Stomach (tissue), 4 donors: ENCODE results near the gene IL4R.

ENCODE experiments used
- CTCF ChIP-seq, 7 experiments: fragments of 450-650 bp in 4 of 7; fragments of 200-600 bp in 3 of 7; sonication (generic) in 3 of 7; IDR thresholded peaks; one replicate each; pipeline ENCODE4 v1.5.1; 2016 to 2019; ENCODE audit warnings: antibody characterized with exemption in 7 of 7, control low read depth in 2 of 7, mild to moderate bottlenecking in 1 of 7
- EP300 ChIP-seq: sonication (generic); formaldehyde crosslinking; IDR thresholded peaks from one replicate; pipeline ENCODE4 v1.6.1; 2017; ENCODE audit warnings: antibody characterized with exemption
- POLR2A ChIP-seq, 4 donors: fragments of 450-650 bp; IDR thresholded peaks; one replicate each; pipeline ENCODE4 v1.6.1; 2016; ENCODE audit warnings: antibody characterized with exemption in 4 of 4, control low read depth in 2 of 4, mild to moderate bottlenecking in 1 of 4, moderate library complexity in 1 of 4
- POLR2AphosphoS5 ChIP-seq, 3 donors: sonication (generic); formaldehyde crosslinking; IDR thresholded peaks; one replicate each; pipeline ENCODE4 v1.6.1; 2016; ENCODE audit warnings: antibody characterized with exemption in 3 of 3

GRCh38 chr16:27324851-27325301 is 11.1 kb downstream of the IL4R start:
- no peak for TF ChIP-seq CTCF (IDR thresholded peaks at IDR 0.05)
- TF ChIP-seq POLR2A (IDR thresholded peaks at IDR 0.05), result no peak
- peak in 2 of 3 donors; percentile 18 to 52 for TF ChIP-seq POLR2AphosphoS5 (IDR thresholded peaks at IDR 0.05)
- no peak for TF ChIP-seq EP300
